Endothelial cell of umbilical vein (primary cell): Measurements from ENCODE around the gene NT5DC1. TPM values are rescaled to one million over a fixed set of nuclear protein-coding genes. Genes with fewer than 3 reads are reported as not detected.

Experiments used
- BruUV-seq: library from RNA; stranded (reverse); fragments of 400-500 nt; replicated peaks from 2 replicates; lab custom pipeline; 2021; lab: Mats Ljungman, UMichigan
- CTCF ChIA-PET: fragments of 300-600, 350-600 bp; sonication (Branson Sonifier 250); formaldehyde crosslinking; loops from one replicate; lab custom pipeline; 2021; ENCODE audit warnings: antibody characterized with exemption, inconsistent platforms; lab: Charles Lee
- POLR2A ChIA-PET: fragments of 300-600, 350-600 bp; sonication (Branson Sonifier 250); formaldehyde crosslinking; loops from one replicate; lab custom pipeline; 2021; ENCODE audit warnings: antibody characterized with exemption, inconsistent platforms; lab: Charles Lee
- DNase-seq: peaks from one replicate; pipeline ENCODE4 v3.0.0-alpha.2; 2011; ENCODE audit warnings: low read depth, low spot score
- FAIRE-seq: peaks from 2 replicates; lab custom pipeline; 2011; peaks lifted over from hg19 to GRCh38; lab: Jason Lieb, UNC
- H2AFZ ChIP-seq: 2 replicates; pipeline ENCODE4 v1.6.0; 2012; ENCODE audit warnings: low read depth, low read length, control low read depth, inconsistent platforms
- H3K27ac ChIP-seq: 2 replicates; pipeline ENCODE4 v1.5.1; 2011; ENCODE audit warnings: low read depth, mild to moderate bottlenecking, control low read depth, low read length, moderate library complexity; ENCODE audit not compliant: insufficient read depth
- H3K27me3 ChIP-seq, 2 experiments: 2 replicates each; pipeline versions ENCODE4 v1.6.0 to v1.6.1; 2011; ENCODE audit warnings: low read length in 2 of 2, mixed read lengths in 1 of 2; ENCODE audit not compliant: control insufficient read depth in 2 of 2, insufficient read depth in 2 of 2
- H3K36me3 ChIP-seq, 2 experiments: 2 replicates in 1 of 2; 3 replicates in 1 of 2; pipeline ENCODE4 v1.5.1; 2011; ENCODE audit warnings: low read length in 2 of 2, mild to moderate bottlenecking in 1 of 2, moderate library complexity in 1 of 2; ENCODE audit not compliant: control insufficient read depth in 2 of 2, insufficient read depth in 2 of 2; ENCODE audit errors: extremely low read depth in 1 of 2
- H3K4me1 ChIP-seq: 3 replicates; pipeline ENCODE4 v1.5.1; 2011; ENCODE audit warnings: mild to moderate bottlenecking, low read length; ENCODE audit not compliant: control insufficient read depth, insufficient read depth; ENCODE audit errors: extremely low read depth
- H3K4me2 ChIP-seq: 2 replicates; pipeline ENCODE4 v1.6.1; 2011; ENCODE audit warnings: low read length, control low read depth, mixed read lengths; ENCODE audit not compliant: insufficient read depth
- H3K4me3 ChIP-seq, 3 experiments: fragments of 200-600 bp in 1 of 3; sonication (generic), shearing (Covaris generic) in 1 of 3; replicated peaks in 1 of 3; 2 replicates each; pipeline ENCODE4 v1.5.1; 2011 to 2016; ENCODE audit warnings: control low read depth in 3 of 3, low read length in 3 of 3, mild to moderate bottlenecking in 2 of 3, inconsistent platforms in 1 of 3, low read depth in 1 of 3, moderate library complexity in 1 of 3; ENCODE audit not compliant: insufficient read depth in 1 of 3
- H3K79me2 ChIP-seq: 2 replicates; pipeline ENCODE4 v1.6.0; 2012; ENCODE audit warnings: low read length, inconsistent platforms; ENCODE audit not compliant: control insufficient read depth, insufficient read depth
- H3K9ac ChIP-seq: replicated peaks from 2 replicates; pipeline ENCODE3; 2011; ENCODE audit warnings: low read length, control low read depth; ENCODE audit not compliant: insufficient read depth; ENCODE audit errors: extremely low read depth
- H3K9me1 ChIP-seq: replicated peaks from 3 replicates; pipeline ENCODE4 v1.6.0; 2011; ENCODE audit warnings: mild to moderate bottlenecking, low read length; ENCODE audit not compliant: control insufficient read depth, insufficient read depth; ENCODE audit errors: extremely low read depth
- H3K9me3 ChIP-seq: replicated peaks from 2 replicates; pipeline ENCODE4 v1.5.1; 2012; ENCODE audit warnings: low read length, inconsistent platforms; ENCODE audit not compliant: control insufficient read depth, insufficient read depth
- H4K20me1 ChIP-seq: replicated peaks from 2 replicates; pipeline ENCODE3; 2011; ENCODE audit warnings: mild to moderate bottlenecking, low read length; ENCODE audit not compliant: control insufficient read depth, insufficient read depth; ENCODE audit errors: extremely low read depth
- EZH2 ChIP-seq: IDR thresholded peaks from 2 replicates; pipeline ENCODE4 v1.6.1; 2012; ENCODE audit warnings: borderline replicate concordance, low read depth, mild to moderate bottlenecking, moderate library complexity, low read length, inconsistent platforms; ENCODE audit not compliant: severe bottlenecking
- FOS ChIP-seq: IDR thresholded peaks from 2 replicates; pipeline ENCODE4 v1.6.1; 2011; ENCODE audit warnings: mild to moderate bottlenecking, low read length, moderate library complexity, borderline replicate concordance; ENCODE audit not compliant: insufficient read depth
- GATA2 ChIP-seq: IDR thresholded peaks from 2 replicates; pipeline ENCODE4 v1.7.0; 2011; ENCODE audit warnings: low read depth, mild to moderate bottlenecking, moderate library complexity, mixed read lengths, low read length; ENCODE audit not compliant: insufficient read length, insufficient read depth
- JUN ChIP-seq: IDR thresholded peaks from 2 replicates; pipeline ENCODE4 v1.6.1; 2011; ENCODE audit warnings: borderline replicate concordance, low read depth; ENCODE audit not compliant: insufficient read length, insufficient read depth
- MYC ChIP-seq: IDR thresholded peaks from one replicate; pipeline ENCODE4 v1.6.1; 2011; ENCODE audit warnings: mild to moderate bottlenecking, low read depth, low read length
- POLR2A ChIP-seq: IDR thresholded peaks from 2 replicates; pipeline ENCODE4 v1.6.1; 2012; ENCODE audit warnings: low read depth, mild to moderate bottlenecking, control low read depth, low read length
- POLR2AphosphoS5 ChIP-seq: IDR thresholded peaks from 2 replicates; pipeline ENCODE4 v1.6.1; 2012; ENCODE audit warnings: low read depth, mild to moderate bottlenecking, control low read depth, low read length, moderate library complexity; ENCODE audit not compliant: insufficient read depth
- dilution Hi-C: fragments of 300-500 bp; cut with MboI; formaldehyde crosslinking; loops from one replicate; pipeline ENCODE4 v1.15.0; 2019; ENCODE audit warnings: low sequenced_read_pairs; ENCODE audit not compliant: extremely low pct_ligation_motif_present
- intact Hi-C: fragments of 100-400 bp; cut with micrococcal nuclease; formaldehyde crosslinking; loops from one replicate; pipeline ENCODE4 v1.10.0; 2022
- polyA plus RNA-seq, 4 experiments: library from polyadenylated mRNA; depleted of rRNA in 3 of 4; stranded (reverse) in 3 of 4; unstranded in 1 of 4; fragments of >200 nt; gene quantifications; 2 replicates each; pipeline versions ENCODE4 v1.2.1 to v1.2.3, GENCODE V29; 2011 to 2012; ENCODE audit warnings: missing spikeins in 1 of 4
- total RNA-seq: library from RNA; stranded (reverse); gene quantifications from 2 replicates; pipeline ENCODE4 v1.2.3, GENCODE V29; 2021
- TF ChIP-seq, protein P1 (sequence below): IDR thresholded peaks from 2 replicates; pipeline ENCODE4 v1.6.1; 2011; ENCODE audit not compliant: insufficient read depth, insufficient read length
- TF ChIP-seq, protein P2 (sequence below), 2 donors: IDR thresholded peaks; 1 replicate in 1 of 2; 2 replicates in 1 of 2; pipeline ENCODE4 v1.5.1; 2011; ENCODE audit warnings: low read length in 2 of 2, mild to moderate bottlenecking in 2 of 2, moderate library complexity in 2 of 2, control low read depth in 1 of 2, inconsistent platforms in 1 of 2, low read depth in 1 of 2; ENCODE audit not compliant: insufficient read depth in 1 of 2; ENCODE audit errors: extremely low read depth in 1 of 2

Gene NT5DC1
- total and polyA plus RNA-seq, 2 donors (not counting 3 experiments of a cell fraction or from before 2014, with no cell fraction given) = 11.3 to 24.3 TPM

DNA sequence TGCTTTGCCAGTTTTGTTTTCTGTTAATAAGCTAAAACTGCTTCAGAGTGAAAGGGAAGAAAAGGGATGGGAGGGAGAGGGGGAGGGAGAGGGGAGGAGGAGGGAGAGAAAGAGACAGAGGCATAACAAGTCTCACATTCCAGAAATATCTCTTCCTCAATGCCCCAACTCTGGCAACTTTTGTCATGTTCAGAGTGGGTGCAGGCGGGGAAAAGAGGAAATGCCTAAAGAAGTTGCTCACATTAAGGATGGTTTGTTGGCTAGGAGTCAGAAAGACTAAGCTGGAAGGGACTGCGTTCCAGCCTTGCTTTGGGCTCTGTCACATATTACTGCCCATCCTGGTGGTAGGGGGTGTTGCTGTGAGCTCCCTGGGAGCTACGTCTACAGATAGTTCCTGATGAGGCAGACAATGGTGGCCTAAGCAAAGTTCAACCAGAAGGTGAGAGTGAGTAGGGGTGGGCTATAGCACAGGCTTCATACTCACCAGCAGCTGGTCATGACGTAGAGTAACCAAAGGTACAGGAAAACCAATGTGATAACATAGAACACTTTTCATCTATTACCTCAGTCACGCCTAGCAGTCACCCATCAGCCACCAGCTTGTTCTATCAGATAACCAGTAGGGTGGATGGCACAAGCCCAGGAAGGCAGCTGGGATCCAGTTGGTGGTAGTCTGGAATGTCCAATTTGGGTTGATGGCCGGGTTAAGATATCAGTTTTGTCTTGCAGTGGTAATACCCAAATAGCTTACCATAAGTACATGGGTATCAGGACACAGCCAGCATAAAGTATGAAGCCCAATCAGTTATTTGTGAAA is 151.1 kb downstream of the NT5DC1 start:
- DNase-seq (peak; percentile 77), FAIRE-seq (peak; percentile 81)
- no peaks in the 10 kb centered on the region for H3K27me3 ChIP-seq
- peaks cover 27% of the 10 kb centered on the region for H3K79me2 ChIP-seq
- dilution Hi-C loops (no loop called here), intact Hi-C loops (loop anchor here (1.0 kb wide), 1 partner anchor 33 kb away; no protein-coding TSS in a partner anchor)
- H3K27ac ChIP-seq = peak overlapping the region; percentile 77
- POLR2A ChIA-PET = interaction anchor here (0.8 to 2.2 kb wide), 3 partner anchors 22 to 34 kb away, joined by 3 to 7 read pairs (median 4); partner anchors contain the start of gene TSPYL1
- H2AFZ ChIP-seq = no peak overlapping the region
- peak overlapping the region; percentile 95 for H3K4me2 ChIP-seq
- CTCF ChIA-PET = interaction anchor here (0.6 to 10.1 kb wide), 14 partner anchors 9 to 310 kb away, joined by 3 to 90 read pairs (median 4); partner anchors contain the start of genes CALHM5 and TSPYL1
- peaks cover 53% of the 10 kb centered on the region for H3K4me1 ChIP-seq
- no peak for TF ChIP-seq GATA2
- TF ChIP-seq MYC = no peak
- TF ChIP-seq EZH2 = no peak
- TF ChIP-seq FOS = no peak
- TF ChIP-seq, protein P1, sequence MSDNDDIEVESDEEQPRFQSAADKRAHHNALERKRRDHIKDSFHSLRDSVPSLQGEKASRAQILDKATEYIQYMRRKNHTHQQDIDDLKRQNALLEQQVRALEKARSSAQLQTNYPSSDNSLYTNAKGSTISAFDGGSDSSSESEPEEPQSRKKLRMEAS = no peak
- TF ChIP-seq JUN = peak; percentile 38
- peak; percentile 48 for TF ChIP-seq POLR2AphosphoS5
- no peak for TF ChIP-seq POLR2A
- TF ChIP-seq, protein P2, sequence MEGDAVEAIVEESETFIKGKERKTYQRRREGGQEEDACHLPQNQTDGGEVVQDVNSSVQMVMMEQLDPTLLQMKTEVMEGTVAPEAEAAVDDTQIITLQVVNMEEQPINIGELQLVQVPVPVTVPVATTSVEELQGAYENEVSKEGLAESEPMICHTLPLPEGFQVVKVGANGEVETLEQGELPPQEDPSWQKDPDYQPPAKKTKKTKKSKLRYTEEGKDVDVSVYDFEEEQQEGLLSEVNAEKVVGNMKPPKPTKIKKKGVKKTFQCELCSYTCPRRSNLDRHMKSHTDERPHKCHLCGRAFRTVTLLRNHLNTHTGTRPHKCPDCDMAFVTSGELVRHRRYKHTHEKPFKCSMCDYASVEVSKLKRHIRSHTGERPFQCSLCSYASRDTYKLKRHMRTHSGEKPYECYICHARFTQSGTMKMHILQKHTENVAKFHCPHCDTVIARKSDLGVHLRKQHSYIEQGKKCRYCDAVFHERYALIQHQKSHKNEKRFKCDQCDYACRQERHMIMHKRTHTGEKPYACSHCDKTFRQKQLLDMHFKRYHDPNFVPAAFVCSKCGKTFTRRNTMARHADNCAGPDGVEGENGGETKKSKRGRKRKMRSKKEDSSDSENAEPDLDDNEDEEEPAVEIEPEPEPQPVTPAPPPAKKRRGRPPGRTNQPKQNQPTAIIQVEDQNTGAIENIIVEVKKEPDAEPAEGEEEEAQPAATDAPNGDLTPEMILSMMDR (IDR thresholded peaks at IDR 0.05; ENCODE audit: extremely low read depth in 1 of 2, insufficient read depth in 1 of 2, low read depth in 1 of 2, low read length in 2 of 2) = no peak
- H3K9ac ChIP-seq = peak overlapping the region; percentile 80
- no peaks in the 10 kb centered on the region for H3K9me3 ChIP-seq
- no TSS peak for BruUV-seq
- no peaks in the 10 kb centered on the region for H3K36me3 ChIP-seq
- no peaks in the 10 kb centered on the region for H4K20me1 ChIP-seq
- no peaks in the 10 kb centered on the region for H3K9me1 ChIP-seq
- peak overlapping the region in 2 of 3 experiments; percentile 33 to 95 for H3K4me3 ChIP-seq
